Stomach (tissue), 9 donors: ENCODE measurements around the gene FOSL1. TPM values are rescaled to one million over a fixed set of nuclear protein-coding genes. Genes with fewer than 3 reads are reported as not detected.

Experiments
- DNase-seq, 2 donors: peaks; one replicate each; pipeline versions ENCODE4 v3.0.0 to v3.0.0-alpha.2; 2013 to 2019
- H3K27ac ChIP-seq, 5 donors: fragments of 200-600 bp in 4 of 5; sonication (generic) in 4 of 5; one replicate each; pipeline ENCODE4 v1.5.1; 2013 to 2019; ENCODE audit warnings: mild to moderate bottlenecking in 1 of 5, moderate library complexity in 1 of 5
- H3K27me3 ChIP-seq, 3 donors: fragments of 200-600 bp; sonication (generic); one replicate each; pipeline ENCODE4 v1.5.1; 2017 to 2019; ENCODE audit warnings: mixed run types in 1 of 3
- H3K36me3 ChIP-seq, 4 donors: fragments of 200-600 bp; sonication (generic); 1 replicate in 3 of 4; 2 replicates in 1 of 4; pipeline ENCODE4 v1.5.1; 2016 to 2019
- H3K4me1 ChIP-seq, 4 donors: fragments of 200-600 bp; sonication (generic); one replicate each; pipeline ENCODE4 v1.5.1; 2016 to 2019
- H3K4me3 ChIP-seq, 4 donors: fragments of 200-600 bp; sonication (generic) in 3 of 4; one replicate each; pipeline ENCODE4 v1.5.1; 2016 to 2019; ENCODE audit warnings: mild to moderate bottlenecking in 1 of 4
- H3K9me3 ChIP-seq, 4 donors: fragments of 200-600 bp; sonication (generic); one replicate each; pipeline ENCODE4 v1.5.1; 2016 to 2019
- EP300 ChIP-seq: sonication (generic); formaldehyde crosslinking; IDR thresholded peaks from one replicate; pipeline ENCODE4 v1.6.1; 2017; ENCODE audit warnings: antibody characterized with exemption
- POLR2A ChIP-seq, 4 donors: fragments of 450-650 bp; IDR thresholded peaks; one replicate each; pipeline ENCODE4 v1.6.1; 2016; ENCODE audit warnings: antibody characterized with exemption in 4 of 4, control low read depth in 2 of 4, mild to moderate bottlenecking in 1 of 4, moderate library complexity in 1 of 4
- POLR2AphosphoS5 ChIP-seq, 3 donors: sonication (generic); formaldehyde crosslinking; IDR thresholded peaks; one replicate each; pipeline ENCODE4 v1.6.1; 2016; ENCODE audit warnings: antibody characterized with exemption in 3 of 3
- WGBS, 5 donors: extraction: QIAGEN DNeasy Blood & Tissue Kit in 3 of 5; methylation state at CpG; one replicate each; pipeline versions ENCODE4 v1.1.5 to v1.1.7; 2013 to 2018; 5-methylcytosine and 5-hydroxymethylcytosine counted together
- intact Hi-C: fragments of 100-400 bp; cut with DNase I; formaldehyde crosslinking; loops from one replicate; pipeline ENCODE4 v1.15.1; 2023; ENCODE audit warnings: low total_unique reads
- polyA plus RNA-seq, 3 donors: library from polyadenylated mRNA; stranded (reverse); fragments of 200-250 nt; gene quantifications; one replicate each; pipeline ENCODE4 v1.2.3, GENCODE V29; 2013
- total RNA-seq, 5 donors: library from RNA; depleted of rRNA; stranded (reverse); fragments of >200 nt; gene quantifications; one replicate each; pipeline versions ENCODE4 v1.1.0 to v1.2.3, GENCODE V29; 2014 to 2016
- TF ChIP-seq, protein P1 (sequence below), 7 experiments: fragments of 450-650 bp in 4 of 7; fragments of 200-600 bp in 3 of 7; sonication (generic) in 3 of 7; IDR thresholded peaks; one replicate each; pipeline ENCODE4 v1.5.1; 2016 to 2019; ENCODE audit warnings: antibody characterized with exemption in 7 of 7, control low read depth in 2 of 7, mild to moderate bottlenecking in 1 of 7
- donor health status: healthy with polysubstance abuse.
- donor health status: Bipolar disorder and iron deficiency.
- donor health status: healthy.

FOSL1 gene
- total and polyA plus RNA-seq, 8 donors, result 1.7 to 43.3 (median 10.6) TPM; not detected in 2

DNA sequence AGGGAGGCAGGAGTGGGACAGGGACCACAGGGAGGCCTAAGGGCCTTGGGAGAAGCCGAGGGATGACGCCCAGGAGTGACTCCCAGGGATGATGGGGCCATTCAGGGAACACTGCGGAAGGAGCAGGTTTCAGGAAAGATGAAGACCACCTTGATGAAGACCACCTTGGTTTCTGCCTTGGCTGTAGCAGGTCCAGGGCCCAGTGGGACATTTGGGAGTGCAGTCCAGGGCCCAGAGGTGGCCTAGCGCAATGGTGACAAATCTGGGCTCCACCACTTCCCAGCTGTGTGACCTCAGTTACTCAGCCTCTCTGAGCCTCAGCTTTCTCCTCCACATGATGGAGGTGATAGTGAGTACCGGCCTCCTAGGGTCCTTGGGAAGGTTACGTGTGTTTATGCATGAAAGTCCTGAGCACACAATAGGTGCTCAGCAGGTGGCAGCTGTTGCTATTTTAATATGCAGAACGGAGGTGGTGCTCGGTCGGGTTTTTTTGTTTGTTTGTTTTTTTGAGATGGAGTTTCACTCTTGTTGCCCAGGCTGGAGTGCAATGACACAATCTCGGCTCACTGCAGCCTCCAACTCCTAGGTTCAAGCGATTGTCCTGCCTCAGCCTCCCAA is 45.9 kb upstream of the FOSL1 start:
- intact Hi-C loops, result no loop called here
- H3K4me3 ChIP-seq, result no peak overlapping the region
- H3K27me3 ChIP-seq, result peaks cover 0 to 15% (median 0%) of the 10 kb centered on the region in 3 donors
- no peak for TF ChIP-seq POLR2A (IDR thresholded peaks at IDR 0.05)
- no peak for TF ChIP-seq POLR2AphosphoS5 (IDR thresholded peaks at IDR 0.05)
- TF ChIP-seq EP300, result no peak
- TF ChIP-seq, protein P1, sequence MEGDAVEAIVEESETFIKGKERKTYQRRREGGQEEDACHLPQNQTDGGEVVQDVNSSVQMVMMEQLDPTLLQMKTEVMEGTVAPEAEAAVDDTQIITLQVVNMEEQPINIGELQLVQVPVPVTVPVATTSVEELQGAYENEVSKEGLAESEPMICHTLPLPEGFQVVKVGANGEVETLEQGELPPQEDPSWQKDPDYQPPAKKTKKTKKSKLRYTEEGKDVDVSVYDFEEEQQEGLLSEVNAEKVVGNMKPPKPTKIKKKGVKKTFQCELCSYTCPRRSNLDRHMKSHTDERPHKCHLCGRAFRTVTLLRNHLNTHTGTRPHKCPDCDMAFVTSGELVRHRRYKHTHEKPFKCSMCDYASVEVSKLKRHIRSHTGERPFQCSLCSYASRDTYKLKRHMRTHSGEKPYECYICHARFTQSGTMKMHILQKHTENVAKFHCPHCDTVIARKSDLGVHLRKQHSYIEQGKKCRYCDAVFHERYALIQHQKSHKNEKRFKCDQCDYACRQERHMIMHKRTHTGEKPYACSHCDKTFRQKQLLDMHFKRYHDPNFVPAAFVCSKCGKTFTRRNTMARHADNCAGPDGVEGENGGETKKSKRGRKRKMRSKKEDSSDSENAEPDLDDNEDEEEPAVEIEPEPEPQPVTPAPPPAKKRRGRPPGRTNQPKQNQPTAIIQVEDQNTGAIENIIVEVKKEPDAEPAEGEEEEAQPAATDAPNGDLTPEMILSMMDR (IDR thresholded peaks at IDR 0.05), result no peak
- no peak for DNase-seq
- WGBS, 5 donors, result 77 to 86% (median 83%) methylated on average over 11 of the region's 11 CpGs
- no peaks in the 10 kb centered on the region for H3K9me3 ChIP-seq
- H3K4me1 ChIP-seq, result no peaks in the 10 kb centered on the region
- no peaks in the 10 kb centered on the region for H3K36me3 ChIP-seq
- no peak overlapping the region for H3K27ac ChIP-seq

DNA sequence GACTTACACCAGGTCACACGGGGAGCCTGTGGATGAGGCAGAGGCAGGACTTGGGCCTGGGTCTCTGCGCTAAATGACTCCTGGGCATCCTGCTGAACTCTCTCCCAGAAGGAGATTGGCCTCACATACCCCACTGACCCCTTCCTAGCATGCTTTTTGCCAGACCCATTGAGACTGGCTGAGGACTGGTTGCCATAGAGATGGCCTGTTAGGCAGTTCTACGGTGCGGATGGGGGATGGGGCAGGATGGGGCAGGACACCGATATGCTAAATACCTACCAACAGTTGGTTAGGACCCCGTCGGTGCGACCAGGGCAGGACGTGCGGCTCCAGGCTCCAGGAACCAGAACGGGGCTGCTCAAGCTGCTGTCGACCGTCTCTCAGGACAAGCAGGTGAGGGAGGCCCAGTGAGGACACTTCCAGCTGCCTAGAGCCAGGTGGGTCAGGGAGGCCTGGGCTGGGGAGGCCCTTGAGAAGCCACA is 45.3 kb upstream of the FOSL1 start, which contains the start of gene TSGA10IP:
TSS of gene TSGA10IP (plus strand) at position 51 of the 482 bp plus-strand sequence. CDS start at position 247, 196 bp downstream.
- H3K4me3 ChIP-seq, result no peak within 1 kb of the TSS
- H3K27me3 ChIP-seq, result peaks cover 0 to 19% (median 0%) of the 10 kb centered on the region in 3 donors
- intact Hi-C loops, result no loop called here
- WGBS, 5 donors, result 54 to 71% (median 67%) methylated on average over 13 of the region's 13 CpGs
- no peaks in the 10 kb centered on the region for H3K4me1 ChIP-seq
- TF ChIP-seq, protein P1 (IDR thresholded peaks at IDR 0.05), result no peak
- no peak for TF ChIP-seq EP300
- no peak within 1 kb of the TSS for H3K27ac ChIP-seq
- no peaks in the 10 kb centered on the region for H3K9me3 ChIP-seq
- no peak for DNase-seq
- H3K36me3 ChIP-seq, result no peaks in the 10 kb centered on the region

DNA sequence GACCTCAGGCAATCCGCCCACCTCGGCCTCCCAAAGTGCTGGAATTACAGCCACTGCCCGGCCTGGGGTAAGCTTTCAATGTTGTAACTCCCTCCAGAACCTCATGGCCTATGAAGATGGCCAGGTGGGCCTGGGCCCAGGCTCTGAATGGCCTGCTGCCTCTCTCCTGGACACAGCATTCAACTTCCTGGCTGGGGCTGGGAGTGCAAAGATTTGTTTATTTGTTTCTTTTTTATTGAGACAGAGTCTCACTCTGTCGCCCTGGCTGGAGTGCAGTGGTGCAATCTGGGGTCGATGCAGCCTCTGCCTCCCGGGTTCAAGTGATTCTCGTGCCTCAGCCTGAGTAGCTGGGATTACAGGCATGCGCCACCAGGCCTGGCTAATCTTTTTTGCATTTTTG is 44.6 kb upstream of the FOSL1 start:
- Histone ChIP-seq H3K27ac (no peak overlapping the region), H3K36me3 (no peaks in the 10 kb centered on the region), H3K9me3 (no peaks in the 10 kb centered on the region), H3K27me3 (peaks cover 0 to 25% (median 0%) of the 10 kb centered on the region in 3 donors), H3K4me3 (no peak overlapping the region), H3K4me1 (no peaks in the 10 kb centered on the region)
- TF ChIP-seq POLR2A (IDR thresholded peaks at IDR 0.05), result no peak
- TF ChIP-seq EP300, result no peak
- no peak for TF ChIP-seq POLR2AphosphoS5 (IDR thresholded peaks at IDR 0.05)
- 74 to 85% (median 80%) methylated on average over 8 of the region's 8 CpGs for WGBS, 5 donors
- no peak for DNase-seq
- intact Hi-C loops, result no loop called here

DNA sequence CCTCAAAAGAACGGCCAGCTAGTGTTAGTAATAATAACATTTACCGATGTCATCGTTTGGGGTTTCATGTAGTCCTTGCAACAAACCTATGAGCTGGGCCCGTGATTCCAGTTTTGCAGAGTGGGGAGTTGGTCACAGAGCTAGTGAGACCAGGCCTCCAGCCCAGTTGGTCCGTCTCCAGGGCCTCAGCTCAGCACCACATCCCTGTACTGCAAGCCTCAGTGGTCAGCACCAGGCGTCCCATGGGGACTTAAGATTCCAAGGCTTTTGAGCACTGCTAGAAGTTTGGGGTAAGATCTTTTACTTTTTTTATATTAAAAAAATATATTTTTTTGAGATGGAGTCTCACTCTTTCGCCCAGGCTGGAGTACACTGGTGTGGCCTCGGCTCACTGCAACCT is 44.0 kb upstream of the FOSL1 start:
- no peak for DNase-seq
- Histone ChIP-seq H3K4me3 (no peak overlapping the region), H3K4me1 (no peaks in the 10 kb centered on the region), H3K27me3 (peaks cover 0 to 29% (median 0%) of the 10 kb centered on the region in 3 donors), H3K36me3 (no peaks in the 10 kb centered on the region), H3K27ac (no peak overlapping the region), H3K9me3 (no peaks in the 10 kb centered on the region)
- TF ChIP-seq, protein P1 (IDR thresholded peaks at IDR 0.05), result no peak
- no peak for TF ChIP-seq EP300
- no peak for TF ChIP-seq POLR2A (IDR thresholded peaks at IDR 0.05)
- TF ChIP-seq POLR2AphosphoS5 (IDR thresholded peaks at IDR 0.05), result no peak
- WGBS, 5 donors, result 88 to 95% (median 90%) methylated on average over 8 of the region's 8 CpGs
- intact Hi-C loops, result no loop called here

DNA sequence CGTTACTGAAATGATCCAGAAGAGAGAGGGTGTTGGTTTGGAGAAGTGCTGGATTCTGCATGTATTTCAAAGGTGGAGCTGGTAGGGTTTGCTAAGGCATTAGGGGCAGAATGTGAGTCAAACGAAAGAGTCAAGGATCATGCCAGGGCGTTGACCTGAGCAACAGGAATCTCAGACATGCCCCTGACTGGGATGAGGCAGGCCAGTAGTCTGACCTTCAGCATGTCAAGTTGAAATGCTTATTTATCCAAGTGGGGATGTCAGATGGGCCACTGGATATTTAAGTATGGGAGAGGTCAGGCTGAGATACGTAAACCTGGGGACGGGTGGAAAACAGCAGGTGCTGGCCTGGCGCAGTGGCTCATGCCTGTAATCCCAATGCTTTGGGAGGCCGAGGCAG is 42.3 kb upstream of the FOSL1 start:
- Histone ChIP-seq H3K27me3 (peaks cover 0 to 40% (median 0%) of the 10 kb centered on the region in 3 donors), H3K4me1 (no peaks in the 10 kb centered on the region), H3K27ac (no peak overlapping the region), H3K36me3 (no peaks in the 10 kb centered on the region), H3K4me3 (no peak overlapping the region), H3K9me3 (no peaks in the 10 kb centered on the region)
- DNase-seq, result no peak
- no peak for TF ChIP-seq EP300
- TF ChIP-seq POLR2AphosphoS5 (IDR thresholded peaks at IDR 0.05), result no peak
- TF ChIP-seq, protein P1 (IDR thresholded peaks at IDR 0.05), result no peak
- no peak for TF ChIP-seq POLR2A (IDR thresholded peaks at IDR 0.05)
- 76 to 83% (median 80%) methylated on average over 7 of the region's 7 CpGs for WGBS, 5 donors
- intact Hi-C loops, result no loop called here
